SK-N-MC (cell line): ENCODE measurements around the gene CARS1.

Experiments
- EZH2 ChIP-seq: fragments of 200-600 bp; sonication (generic); IDR thresholded peaks from one replicate; pipeline ENCODE4 v1.6.1; 2017; ENCODE audit warnings: antibody characterized with exemption
- FOXP2 ChIP-seq: optimal IDR thresholded peaks from 2 replicates; pipeline ENCODE3; 2011; ENCODE audit warnings: mild to moderate bottlenecking, moderate library complexity; ENCODE audit not compliant: insufficient read depth; ENCODE audit errors: extremely low read length, control extremely low read depth

DNA sequence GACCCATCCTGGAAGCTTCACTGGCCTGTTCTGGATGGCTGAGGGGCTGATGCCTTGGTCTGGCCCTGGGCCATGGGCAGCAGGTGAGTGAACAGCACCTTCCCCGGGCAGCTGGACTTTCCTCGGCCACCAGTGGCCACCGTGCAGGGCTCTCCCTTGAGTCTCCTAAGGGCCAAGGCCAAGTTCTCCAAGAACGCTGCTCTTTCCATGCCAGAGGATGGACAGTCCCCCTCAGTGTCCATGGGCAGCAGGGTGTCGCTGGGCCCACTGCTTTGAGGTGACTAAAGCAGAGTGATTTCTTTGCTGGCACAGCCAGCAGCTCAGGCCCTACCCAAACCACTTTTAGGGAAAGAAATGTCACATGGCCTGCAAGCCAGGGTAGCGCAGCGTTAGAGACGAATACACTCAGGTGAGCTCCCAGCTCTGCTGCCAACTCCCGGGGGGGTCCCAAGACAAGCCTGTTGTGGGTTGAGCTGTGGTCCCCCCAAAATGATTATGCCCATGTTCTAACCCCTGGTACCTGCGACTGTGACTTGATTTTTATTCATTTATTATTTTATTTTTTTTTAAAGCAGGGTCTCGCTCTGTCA, 3.3 kb upstream of the CARS1 start:
- TF ChIP-seq EZH2, result no peak
- no peak for TF ChIP-seq FOXP2
